ENCODE measurements around the gene IQCH.

Gene IQCH

DNA sequence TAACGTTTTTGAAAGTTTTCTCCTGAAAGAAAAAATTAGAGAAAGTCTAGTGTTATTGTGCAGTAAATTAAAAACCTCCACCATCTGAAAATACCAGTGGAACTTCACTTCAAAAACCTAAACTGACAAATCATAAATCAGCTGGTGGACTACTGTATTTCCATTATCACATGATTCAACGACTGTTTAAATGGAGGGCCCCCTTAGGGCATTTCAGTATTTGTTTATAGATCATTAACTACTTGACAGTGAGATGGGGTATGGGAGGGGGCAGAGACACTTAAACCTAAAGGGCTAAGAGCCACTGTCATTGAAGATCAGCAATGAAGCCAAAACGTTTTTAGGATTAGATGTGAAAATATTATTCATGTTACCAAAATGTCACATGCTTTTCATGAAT is 257.6 kb downstream of the IQCH start:
- H3K4me3 ChIP-seq (ENCODE audit: low read length): no peak overlapping the region
- TF ChIP-seq, protein P1, sequence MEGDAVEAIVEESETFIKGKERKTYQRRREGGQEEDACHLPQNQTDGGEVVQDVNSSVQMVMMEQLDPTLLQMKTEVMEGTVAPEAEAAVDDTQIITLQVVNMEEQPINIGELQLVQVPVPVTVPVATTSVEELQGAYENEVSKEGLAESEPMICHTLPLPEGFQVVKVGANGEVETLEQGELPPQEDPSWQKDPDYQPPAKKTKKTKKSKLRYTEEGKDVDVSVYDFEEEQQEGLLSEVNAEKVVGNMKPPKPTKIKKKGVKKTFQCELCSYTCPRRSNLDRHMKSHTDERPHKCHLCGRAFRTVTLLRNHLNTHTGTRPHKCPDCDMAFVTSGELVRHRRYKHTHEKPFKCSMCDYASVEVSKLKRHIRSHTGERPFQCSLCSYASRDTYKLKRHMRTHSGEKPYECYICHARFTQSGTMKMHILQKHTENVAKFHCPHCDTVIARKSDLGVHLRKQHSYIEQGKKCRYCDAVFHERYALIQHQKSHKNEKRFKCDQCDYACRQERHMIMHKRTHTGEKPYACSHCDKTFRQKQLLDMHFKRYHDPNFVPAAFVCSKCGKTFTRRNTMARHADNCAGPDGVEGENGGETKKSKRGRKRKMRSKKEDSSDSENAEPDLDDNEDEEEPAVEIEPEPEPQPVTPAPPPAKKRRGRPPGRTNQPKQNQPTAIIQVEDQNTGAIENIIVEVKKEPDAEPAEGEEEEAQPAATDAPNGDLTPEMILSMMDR (conservative IDR thresholded peaks at IDR 0.05; ENCODE audit: low read depth, low read length): no peak
- no peak for DNase-seq (ENCODE audit: low read depth)

DNA sequence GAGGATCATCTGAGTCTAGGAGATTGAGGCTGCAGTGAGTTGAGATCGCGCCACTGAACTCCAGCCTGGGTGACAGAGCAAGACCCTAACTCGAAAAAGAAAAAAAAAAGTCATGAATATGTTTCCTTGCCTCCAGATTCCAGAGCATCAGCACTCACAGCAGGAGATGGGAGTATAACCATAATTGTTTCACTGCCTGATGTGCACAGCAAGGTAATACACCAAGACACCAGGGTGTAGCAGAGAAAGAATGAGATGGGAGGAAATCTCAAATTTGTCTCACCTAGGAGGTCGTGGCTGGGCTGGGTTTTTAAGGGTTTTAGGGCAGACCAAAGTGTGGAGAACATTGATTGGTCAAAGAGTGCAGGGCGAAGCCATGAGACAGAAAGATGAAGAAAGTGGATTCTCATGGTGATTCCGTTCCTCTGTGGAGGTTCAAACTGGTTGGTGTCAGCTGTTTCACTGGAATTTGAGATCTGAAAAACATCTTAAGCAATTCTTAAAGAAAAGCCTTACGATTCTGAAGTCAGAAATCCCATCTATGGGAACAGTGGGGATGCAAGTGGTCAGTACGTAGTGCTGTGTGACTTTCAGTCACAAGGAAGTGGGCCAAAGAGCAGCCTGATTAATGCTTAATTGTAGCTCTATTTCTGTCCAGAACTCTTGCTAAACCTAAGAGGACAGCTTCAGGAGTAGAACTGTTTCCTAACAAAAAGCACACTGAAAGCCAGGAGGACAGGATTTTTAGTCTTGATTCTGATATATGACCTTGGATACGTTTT is 258.5 kb downstream of the IQCH start:
- TF ChIP-seq, protein P1 (conservative IDR thresholded peaks at IDR 0.05; ENCODE audit: low read depth, low read length): no peak
- DNase-seq (ENCODE audit: low read depth): no peak
- H3K4me3 ChIP-seq (ENCODE audit: low read length): no peak overlapping the region

- TF ChIP-seq, protein P1 (conservative IDR thresholded peaks at IDR 0.05; ENCODE audit: low read depth, low read length): no peak
- DNase-seq (ENCODE audit: low read depth): no peak
- H3K4me3 ChIP-seq (ENCODE audit: low read length): no peak overlapping the region
Observed at GRCh38 chr15:67515090-67515489, 260.5 kb downstream of the IQCH start.

- DNase-seq (ENCODE audit: low read depth): no peak
- TF ChIP-seq, protein P1 (conservative IDR thresholded peaks at IDR 0.05; ENCODE audit: low read depth, low read length): no peak
- H3K4me3 ChIP-seq (ENCODE audit: low read length): no peak overlapping the region
Observed at GRCh38 chr15:67515557-67515956, 261.0 kb downstream of the IQCH start.

DNA sequence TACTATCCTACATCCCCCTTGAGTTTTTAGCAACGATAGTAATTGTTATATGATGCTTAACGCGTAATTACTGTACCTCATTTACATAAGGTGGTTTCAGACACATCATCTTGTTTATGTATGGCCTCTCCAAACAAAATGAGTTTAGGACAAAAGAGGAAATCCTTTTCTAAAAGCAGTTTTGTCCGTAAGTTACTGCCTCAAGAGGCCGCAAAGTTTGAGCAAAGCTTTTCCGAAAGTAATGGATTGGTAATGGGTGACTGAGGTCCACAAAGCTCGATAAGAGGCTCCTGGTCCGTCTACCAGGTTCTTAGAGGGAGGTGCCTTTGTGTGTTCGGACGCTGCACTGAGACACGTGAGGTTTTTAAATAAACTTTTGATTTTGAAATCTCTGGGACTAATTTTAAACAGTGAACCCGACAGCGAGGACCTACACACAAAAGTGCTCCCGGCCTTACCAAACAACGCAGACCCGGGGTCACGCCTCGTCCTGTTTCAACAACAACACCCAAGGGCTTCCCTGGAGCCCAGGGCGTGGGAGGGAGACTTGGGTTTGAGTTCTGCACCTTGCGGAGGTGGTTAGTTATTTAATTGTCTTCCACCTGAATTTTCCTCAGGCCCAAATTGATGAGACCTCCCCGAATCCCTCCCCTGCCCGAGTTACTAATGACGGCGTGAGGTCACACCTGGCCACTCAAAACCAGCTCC is 265.9 kb downstream of the IQCH start:
- TF ChIP-seq, protein P1 (conservative IDR thresholded peaks at IDR 0.05; ENCODE audit: low read depth, low read length): no peak
- H3K4me3 ChIP-seq (ENCODE audit: low read length): peak overlapping the region; percentile 66
- DNase-seq (ENCODE audit: low read depth): no peak

- H3K4me3 ChIP-seq (ENCODE audit: low read length): peak within 1 kb of the TSS; percentile 66
- TF ChIP-seq, protein P1 (conservative IDR thresholded peaks at IDR 0.05; ENCODE audit: low read depth, low read length): no peak
- DNase-seq (ENCODE audit: low read depth): peak; percentile 27
Observed at GRCh38 chr15:67521029-67521782, 266.6 kb downstream of the IQCH start, which contains the start of gene C15orf61. C15orf61 (plus strand) TSS chr15:67521131; CDS start chr15:67521249, 118 bp downstream.
